ENCODE measurements around the gene GPR151. TPM values are rescaled to one million over a fixed set of nuclear protein-coding genes. Genes with fewer than 3 reads are reported as not detected.

GPR151 gene
- total and polyA plus RNA-seq, 2 of the 8 experiments (the other 6 are each of a cell fraction or from before 2014, with no cell fraction given) = 0.03 TPM; not detected in 1

GRCh38 chr5:146527785-146528184 lies 11.8 kb upstream of the GPR151 start:
- Histone ChIP-seq H3K23ac (ENCODE audit: insufficient read length) (no peak overlapping the region), H3K9ac (replicated peaks in 1 of 4; ENCODE audit: extremely low read depth in 1 of 4, low read depth in 3 of 4, low read length in 3 of 4) (no peak overlapping the region), H3K79me2 (ENCODE audit: control insufficient read depth in 1 of 2, insufficient read depth in 2 of 2, low read length in 2 of 2) (no peaks in the 10 kb centered on the region), H4K8ac (ENCODE audit: extremely low read depth, insufficient read depth, low read length) (no peak overlapping the region), H4K20me1 (replicated peaks in 1 of 2; ENCODE audit: control insufficient read depth in 1 of 2, insufficient read depth in 2 of 2, low read length in 2 of 2) (no peaks in the 10 kb centered on the region), H3K14ac (ENCODE audit: insufficient read length) (no peak overlapping the region), H3K4ac (replicated peaks; ENCODE audit: insufficient read length, low read depth, low read length) (no peak overlapping the region), H2AFZ (ENCODE audit: low read length) (no peak overlapping the region), H3K56ac (replicated peaks; ENCODE audit: insufficient read length, low read depth, low read length) (no peak overlapping the region), H4K91ac (replicated peaks; ENCODE audit: insufficient read length, low read length) (no peak overlapping the region), H3K18ac (ENCODE audit: extremely low read depth, low read length) (no peak overlapping the region), H3K4me3 (ENCODE audit: extremely low read depth in 1 of 4, insufficient read depth in 2 of 4, low read depth in 3 of 4, low read length in 4 of 4) (no peak overlapping the region), H2AK5ac (ENCODE audit: low read depth, low read length) (no peak overlapping the region), H2BK120ac (replicated peaks; ENCODE audit: low read depth, low read length) (no peak overlapping the region), H4K5ac (ENCODE audit: insufficient read length, low read depth, low read length) (no peak overlapping the region), H3K27ac (ENCODE audit: low read depth, low read length) (no peak overlapping the region), H2BK5ac (ENCODE audit: low read depth, low read length) (no peak overlapping the region), H3K4me1 (replicated peaks in 1 of 4; ENCODE audit: control insufficient read depth in 3 of 4, insufficient read depth in 4 of 4, low read length in 3 of 4) (no peaks in the 10 kb centered on the region), H3K36me3 (ENCODE audit: control insufficient read depth in 2 of 4, insufficient read depth in 4 of 4, low read length in 3 of 4) (no peaks in the 10 kb centered on the region), H2BK20ac (ENCODE audit: low read length) (no peak overlapping the region), H3K9me3 (ENCODE audit: insufficient read depth in 2 of 2, low read depth in 1 of 2, low read length in 1 of 2) (no peaks in the 10 kb centered on the region), H3K27me3 (replicated peaks in 1 of 4; ENCODE audit: control insufficient read depth in 3 of 4, extremely low read depth in 1 of 4, insufficient read depth in 3 of 4, low read length in 3 of 4) (no peaks in the 10 kb centered on the region), H3K4me2 (ENCODE audit: insufficient read depth in 1 of 2, low read depth in 2 of 2, low read length in 2 of 2) (no peak overlapping the region), H2BK12ac (ENCODE audit: low read depth, low read length) (no peak overlapping the region), H3K79me1 (ENCODE audit: low read depth, low read length) (no peaks in the 10 kb centered on the region), H3K23me2 (ENCODE audit: low read depth, low read length) (no peaks in the 10 kb centered on the region), H2BK15ac (ENCODE audit: low read length) (no peak overlapping the region)
- WGBS, 2 experiments (ENCODE audit: extremely low coverage in 1 of 2, insufficient coverage in 1 of 2, insufficient read length in 1 of 2, insufficient replicate concordance in 2 of 2, low coverage in 1 of 2, low lambda C conversion rate in 2 of 2, missing lambda C conversion rate in 1 of 2) = 94% methylated on average over 3 of the region's 3 CpGs; no CpG with 5 or more reads in 1 of the 2 experiments
- ChIA-PET POLR2A (ENCODE audit: partially characterized antibody) (no interaction called here), CTCF (ENCODE audit: partially characterized antibody) (interaction anchor here (1.0 to 1.4 kb wide), 5 partner anchors 7 to 660 kb away, joined by 3 to 6 read pairs (median 3); no protein-coding TSS in a partner anchor)
- no peak for TF ChIP-seq YY1 (IDR thresholded peaks at IDR 0.05; ENCODE audit: low read depth, low read length)
- no peak for TF ChIP-seq TAF7 (optimal IDR thresholded peaks at IDR 0.05; ENCODE audit: borderline replicate concordance, low read depth, low read length)
- no peak for TF ChIP-seq USF2 (IDR thresholded peaks at IDR 0.05; ENCODE audit: low read length)
- no peak for TF ChIP-seq JUND (IDR thresholded peaks at IDR 0.05; ENCODE audit: low read length)
- no peak for TF ChIP-seq CBX5 (IDR thresholded peaks at IDR 0.05; ENCODE audit: low read depth, low read length)
- TF ChIP-seq RXRA (IDR thresholded peaks at IDR 0.05; ENCODE audit: insufficient read depth, low read depth, low read length) = no peak
- TF ChIP-seq CTBP2 (IDR thresholded peaks at IDR 0.05; ENCODE audit: borderline replicate concordance, insufficient read depth, insufficient read length, low read length) = no peak
- no peak for TF ChIP-seq KDM1A (IDR thresholded peaks at IDR 0.05; ENCODE audit: borderline replicate concordance, low read length)
- no peak for TF ChIP-seq CHD2 (IDR thresholded peaks at IDR 0.05; ENCODE audit: low read length)
- FAIRE-seq = no peak
- DNase-seq (ENCODE audit: low read depth in 1 of 2, low spot score in 2 of 2) = no peak
